Spleen (tissue), 7 donors: ENCODE data around the gene USP33.

ENCODE experiments used
- CTCF ChIP-seq, 11 experiments: fragments of 200-600 bp in 7 of 11; fragments of 450-650 bp in 4 of 11; sonication (generic) in 4 of 11; IDR thresholded peaks in 8 of 11; conservative IDR thresholded peaks in 3 of 11; 1 replicate in 7 of 11; 2 replicates in 4 of 11; pipeline versions ENCODE4 v1.4.0 to v1.8.0; 2016 to 2021; ENCODE audit warnings: antibody characterized with exemption in 11 of 11, inconsistent platforms in 4 of 11, mild to moderate bottlenecking in 1 of 11
- POLR2A ChIP-seq, 3 donors: fragments of 450-650 bp; IDR thresholded peaks; one replicate each; pipeline ENCODE4 v1.5.1; 2017; ENCODE audit warnings: antibody characterized with exemption in 3 of 3, mild to moderate bottlenecking in 1 of 3
- POLR2AphosphoS5 ChIP-seq, 3 donors: sonication (generic); formaldehyde crosslinking; IDR thresholded peaks; one replicate each; pipeline ENCODE4 v1.5.1; 2017; ENCODE audit warnings: antibody characterized with exemption in 3 of 3
- donor health status: DM: no; HTN: no; CAD: no; lungs with moderate emphysema.
- donor health status: DM: no; HTN: no; CAD: no.
- donor health status: DM: no; HTN: no; CAD: no.

GRCh38 chr1:77756052-77756754 lies 3.4 kb downstream of the USP33 start:
- no peak for TF ChIP-seq CTCF (IDR thresholded peaks at IDR 0.05 in 8 of 11, conservative IDR thresholded peaks at IDR 0.05 in 3 of 11)
- TF ChIP-seq POLR2A (IDR thresholded peaks at IDR 0.05), result no peak
- no peak for TF ChIP-seq POLR2AphosphoS5 (IDR thresholded peaks at IDR 0.05)
